ENCODE data around the gene SPHK1.

SPHK1 gene

DNA sequence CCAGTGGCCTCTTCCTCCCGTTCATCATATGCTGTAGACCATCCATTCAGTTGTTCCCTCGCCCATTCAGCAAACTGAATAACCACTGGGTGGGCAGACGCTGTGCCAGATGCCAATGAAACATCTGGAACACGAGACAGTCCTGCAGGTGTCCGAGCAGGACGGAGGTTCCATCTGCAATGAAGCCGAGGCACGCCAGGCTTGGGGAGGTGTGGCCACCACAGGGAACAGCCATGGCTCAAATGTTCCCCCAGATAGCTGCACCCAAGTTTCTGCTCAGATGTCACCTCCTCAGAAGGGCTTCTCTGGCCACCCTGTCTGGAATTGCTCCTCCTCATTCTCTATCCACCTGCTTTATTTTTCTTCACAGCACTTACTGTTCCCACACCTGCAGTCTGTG is 38.0 kb downstream of the SPHK1 start:
- Histone ChIP-seq H3K4me3 (ENCODE audit: low read depth, low read length) (no peak overlapping the region), H3K27ac (no peak overlapping the region), H3K27me3 (replicated peaks) (no peaks in the 10 kb centered on the region), H3K36me3 (replicated peaks) (no peaks in the 10 kb centered on the region)
- no peak for TF ChIP-seq CTCF (IDR thresholded peaks at IDR 0.05; ENCODE audit: low read depth, low read length, missing control alignments)
- in situ Hi-C loops (cut with HindIII; ENCODE audit: low pct_ligation_motif_present, low sequenced_read_pairs): no loop called here
- no peak for DNase-seq

DNA sequence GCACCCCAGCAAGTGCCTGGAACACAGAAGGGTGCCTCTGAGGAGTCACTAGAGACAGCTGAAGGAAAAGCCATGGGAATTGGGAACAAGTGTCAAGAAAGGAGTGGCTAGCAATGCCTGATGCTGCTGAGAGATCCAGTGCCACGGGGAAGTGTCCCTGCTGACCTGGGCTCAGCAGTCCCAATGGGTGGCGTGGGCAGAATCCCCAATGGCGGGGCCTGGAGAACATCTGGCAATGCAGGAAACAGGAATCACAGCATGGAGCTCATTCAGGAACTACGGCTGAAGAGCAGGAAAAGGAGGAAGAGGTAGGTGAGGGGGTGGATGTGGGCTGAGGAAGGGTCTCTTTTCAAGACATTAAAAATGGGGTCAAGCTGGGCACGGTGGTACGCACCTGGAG is 38.5 kb downstream of the SPHK1 start:
- in situ Hi-C loops (cut with HindIII; ENCODE audit: low pct_ligation_motif_present, low sequenced_read_pairs): no loop called here
- Histone ChIP-seq H3K4me3 (ENCODE audit: low read depth, low read length) (no peak overlapping the region), H3K36me3 (replicated peaks) (no peaks in the 10 kb centered on the region), H3K27me3 (replicated peaks) (no peaks in the 10 kb centered on the region), H3K27ac (no peak overlapping the region)
- DNase-seq: no peak
- no peak for TF ChIP-seq CTCF (IDR thresholded peaks at IDR 0.05; ENCODE audit: low read depth, low read length, missing control alignments)

DNA sequence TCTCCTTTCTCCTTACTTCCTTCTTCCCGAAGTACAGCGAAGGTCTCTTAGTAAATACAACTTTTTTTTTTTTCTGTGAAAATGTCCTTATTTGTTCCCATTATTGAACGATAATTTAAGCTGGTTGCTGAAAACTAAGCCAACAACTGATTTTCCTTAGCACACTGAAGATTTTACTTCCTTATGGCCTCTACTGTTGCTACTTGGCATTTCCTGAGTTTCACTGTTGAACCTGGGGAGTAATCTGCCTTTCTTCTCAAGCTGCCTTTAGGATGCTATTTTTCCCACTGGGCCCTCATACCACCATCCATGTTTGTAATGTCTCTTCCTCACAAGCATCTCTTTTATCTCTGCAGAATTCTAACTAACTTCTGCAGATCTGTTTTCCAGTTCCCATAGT is 42.4 kb downstream of the SPHK1 start:
- in situ Hi-C loops (cut with HindIII; ENCODE audit: low pct_ligation_motif_present, low sequenced_read_pairs): no loop called here
- no peak for DNase-seq
- H3K27me3 ChIP-seq (replicated peaks): no peaks in the 10 kb centered on the region
- no peak for TF ChIP-seq CTCF (IDR thresholded peaks at IDR 0.05; ENCODE audit: low read depth, low read length, missing control alignments)
- H3K4me3 ChIP-seq (ENCODE audit: low read depth, low read length): no peak overlapping the region
- H3K27ac ChIP-seq: no peak overlapping the region
- H3K36me3 ChIP-seq (replicated peaks): no peaks in the 10 kb centered on the region

- DNase-seq: no peak
- Histone ChIP-seq H3K4me3 (ENCODE audit: low read depth, low read length) (no peak overlapping the region), H3K27me3 (replicated peaks) (no peaks in the 10 kb centered on the region), H3K27ac (no peak overlapping the region), H3K36me3 (replicated peaks) (no peaks in the 10 kb centered on the region)
- TF ChIP-seq CTCF (IDR thresholded peaks at IDR 0.05; ENCODE audit: low read depth, low read length, missing control alignments): no peak
- in situ Hi-C loops (cut with HindIII; ENCODE audit: low pct_ligation_motif_present, low sequenced_read_pairs): no loop called here
These were observed 43.3 kb downstream of the SPHK1 start for GRCh38 chr17:76427501-76428231.

GRCh38 chr17:76428511-76428910 is 44.1 kb downstream of the SPHK1 start:
- Histone ChIP-seq H3K27me3 (replicated peaks) (no peaks in the 10 kb centered on the region), H3K4me3 (ENCODE audit: low read depth, low read length) (no peak overlapping the region), H3K36me3 (replicated peaks) (no peaks in the 10 kb centered on the region), H3K27ac (no peak overlapping the region)
- in situ Hi-C loops (cut with HindIII; ENCODE audit: low pct_ligation_motif_present, low sequenced_read_pairs): no loop called here
- DNase-seq: no peak
- TF ChIP-seq CTCF (IDR thresholded peaks at IDR 0.05; ENCODE audit: low read depth, low read length, missing control alignments): no peak

DNA sequence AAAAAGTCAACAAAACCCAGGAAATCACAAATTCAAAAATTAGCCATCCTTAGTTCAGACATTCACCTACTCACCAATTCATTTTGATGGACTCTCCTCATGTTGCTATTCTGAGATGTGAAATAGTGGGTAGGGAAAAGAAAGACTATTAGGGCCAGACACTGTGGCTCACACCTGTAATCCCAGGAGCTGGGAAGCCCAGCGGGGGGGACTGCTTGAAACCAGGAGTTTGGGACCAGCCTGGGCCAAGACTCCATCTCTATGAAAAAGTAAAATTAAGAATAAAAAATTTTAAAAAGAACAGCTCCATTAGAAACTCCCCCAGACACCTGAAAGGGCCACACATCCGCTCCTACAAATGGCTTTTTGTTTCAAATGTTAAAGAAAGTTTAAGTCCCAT is 47.1 kb downstream of the SPHK1 start:
- H3K27me3 ChIP-seq (replicated peaks): no peaks in the 10 kb centered on the region
- in situ Hi-C loops (cut with HindIII; ENCODE audit: low pct_ligation_motif_present, low sequenced_read_pairs): no loop called here
- no peaks in the 10 kb centered on the region for H3K36me3 ChIP-seq (replicated peaks)
- no peak for DNase-seq
- H3K27ac ChIP-seq: no peak overlapping the region
- no peak overlapping the region for H3K4me3 ChIP-seq (ENCODE audit: low read depth, low read length)
- no peak for TF ChIP-seq CTCF (IDR thresholded peaks at IDR 0.05; ENCODE audit: low read depth, low read length, missing control alignments)

Data from brain microvascular endothelial cell (primary cell).